H9 (cell line): ENCODE results near the gene SHANK3. TPM values are rescaled to one million over a fixed set of nuclear protein-coding genes. Genes with fewer than 3 reads are reported as not detected.
A peak's percentile ranks its signal among the peaks of the same experiment; 100 is the strongest.

Experiments used
- DNase-seq: peaks from one replicate; pipeline ENCODE4 v3.0.0-alpha.2; 2017
- H2AFZ ChIP-seq: one replicate; pipeline ENCODE4 v1.6.1; 2013; ENCODE audit warnings: mild to moderate bottlenecking, low read length, control low read depth, moderate library complexity
- H2AK5ac ChIP-seq: 2 replicates; pipeline ENCODE4 v1.6.1; 2013; ENCODE audit warnings: low read length, control low read depth, mixed read lengths; ENCODE audit not compliant: insufficient read length
- H2BK120ac ChIP-seq: one replicate; pipeline ENCODE4 v1.6.1; 2013; ENCODE audit warnings: low read depth, mild to moderate bottlenecking, low read length, control low read depth, inconsistent platforms; ENCODE audit not compliant: poor library complexity, severe bottlenecking
- H2BK12ac ChIP-seq: 2 replicates; pipeline ENCODE4 v1.6.1; 2013; ENCODE audit warnings: low read length, control low read depth, mixed read lengths, low read depth; ENCODE audit not compliant: insufficient read length
- H2BK15ac ChIP-seq: 2 replicates; pipeline ENCODE4 v1.6.1; 2013; ENCODE audit warnings: low read depth, low read length, control low read depth
- H2BK20ac ChIP-seq: one replicate; pipeline ENCODE4 v1.6.1; 2013; ENCODE audit warnings: low read depth, mild to moderate bottlenecking, low read length, control low read depth, inconsistent platforms; ENCODE audit not compliant: poor library complexity, severe bottlenecking
- H2BK5ac ChIP-seq: 2 replicates; pipeline ENCODE4 v1.6.1; 2013; ENCODE audit warnings: low read length, control low read depth, mixed read lengths; ENCODE audit not compliant: insufficient read length
- H3K14ac ChIP-seq: 2 replicates; pipeline ENCODE4 v1.6.1; 2013; ENCODE audit warnings: low read length, control low read depth; ENCODE audit not compliant: insufficient read depth
- H3K18ac ChIP-seq: 2 replicates; pipeline ENCODE4 v1.6.1; 2013; ENCODE audit warnings: low read depth, mild to moderate bottlenecking, mixed read lengths, low read length, control low read depth; ENCODE audit not compliant: insufficient read length
- H3K23ac ChIP-seq: 2 replicates; pipeline ENCODE4 v1.6.1; 2013; ENCODE audit warnings: low read length, control low read depth, mixed read lengths, low read depth; ENCODE audit not compliant: insufficient read length
- H3K23me2 ChIP-seq: 2 replicates; pipeline ENCODE4 v1.6.1; 2013; ENCODE audit warnings: low read depth, mild to moderate bottlenecking, mixed read lengths, low read length, control low read depth; ENCODE audit not compliant: insufficient read length, poor library complexity, severe bottlenecking
- H3K27ac ChIP-seq: 2 replicates; pipeline ENCODE4 v1.5.1; 2013; ENCODE audit warnings: low read length, control low read depth, mixed read lengths, low read depth; ENCODE audit not compliant: insufficient read length
- H3K27me3 ChIP-seq: 2 replicates; pipeline ENCODE4 v1.6.1; 2013; ENCODE audit warnings: low read length, control low read depth, inconsistent platforms; ENCODE audit not compliant: insufficient read depth
- H3K4ac ChIP-seq: 2 replicates; pipeline ENCODE4 v1.6.1; 2013; ENCODE audit warnings: low read depth, mild to moderate bottlenecking, control low read depth, inconsistent platforms, low read length, moderate library complexity
- H3K4me1 ChIP-seq: 2 replicates; pipeline ENCODE4 v1.6.1; 2013; ENCODE audit warnings: low read length, control low read depth, inconsistent platforms; ENCODE audit not compliant: insufficient read depth
- H3K4me2 ChIP-seq: 2 replicates; pipeline ENCODE4 v1.6.1; 2013; ENCODE audit warnings: low read length, control low read depth, mixed read lengths; ENCODE audit not compliant: insufficient read length, insufficient read depth
- H3K56ac ChIP-seq: 2 replicates; pipeline ENCODE4 v1.6.1; 2013; ENCODE audit warnings: low read depth, mild to moderate bottlenecking, mixed read lengths, low read length, control low read depth; ENCODE audit not compliant: insufficient read length
- H3K79me1 ChIP-seq: 2 replicates; pipeline ENCODE4 v1.6.1; 2013; ENCODE audit warnings: low read depth, mild to moderate bottlenecking, moderate library complexity, low read length, control low read depth, inconsistent platforms; ENCODE audit not compliant: insufficient read depth, poor library complexity, severe bottlenecking
- H3K79me2 ChIP-seq: 2 replicates; pipeline ENCODE4 v1.6.1; 2013; ENCODE audit warnings: low read length, control low read depth, inconsistent platforms; ENCODE audit not compliant: insufficient read depth
- H3K9ac ChIP-seq: 2 replicates; pipeline ENCODE4 v1.6.1; 2013; ENCODE audit warnings: low read length, control low read depth, mixed read lengths; ENCODE audit not compliant: insufficient read length; ENCODE audit errors: extremely low read depth
- H3K9me3 ChIP-seq: one replicate; pipeline ENCODE4 v1.6.1; 2013; ENCODE audit warnings: low read depth, low read length, inconsistent platforms; ENCODE audit not compliant: control insufficient read depth
- H3T11ph ChIP-seq: one replicate; pipeline ENCODE4 v1.6.1; 2013; ENCODE audit warnings: mild to moderate bottlenecking, low read length, control low read depth, inconsistent platforms
- H4K20me1 ChIP-seq: one replicate; pipeline ENCODE4 v1.6.1; 2013; ENCODE audit not compliant: control insufficient read depth, insufficient read length, insufficient read depth
- H4K5ac ChIP-seq: 2 replicates; pipeline ENCODE4 v1.6.1; 2013; ENCODE audit warnings: low read depth, mild to moderate bottlenecking, mixed read lengths, low read length, control low read depth; ENCODE audit not compliant: insufficient read length
- H4K8ac ChIP-seq: replicated peaks from 2 replicates; pipeline ENCODE4 v1.6.1; 2013; ENCODE audit warnings: low read length, control low read depth, mixed read lengths, low read depth; ENCODE audit not compliant: insufficient read length
- H4K91ac ChIP-seq: 2 replicates; pipeline ENCODE4 v1.6.1; 2013; ENCODE audit warnings: low read depth, mild to moderate bottlenecking, moderate library complexity, mixed read lengths, low read length, control low read depth; ENCODE audit not compliant: insufficient read length
- H3K27ac Mint-ChIP-seq, 3 experiments: 2 replicates in 2 of 3; 3 replicates in 1 of 3; pipeline ENCODE4 v1.8.0; 2020 to 2021; ENCODE audit warnings: mixed read lengths in 3 of 3, mild to moderate bottlenecking in 1 of 3, moderate library complexity in 1 of 3
- H3K27me3 Mint-ChIP-seq: 2 replicates; pipeline ENCODE4 v1.8.0; 2021; ENCODE audit warnings: low read depth, mild to moderate bottlenecking, moderate library complexity, mixed read lengths
- H3K36me3 Mint-ChIP-seq, 3 experiments: 2 replicates in 2 of 3; 3 replicates in 1 of 3; pipeline ENCODE4 v1.8.0; 2020 to 2021; ENCODE audit warnings: low read depth in 3 of 3, mixed read lengths in 3 of 3; ENCODE audit not compliant: insufficient read depth in 1 of 3
- H3K4me1 Mint-ChIP-seq, 2 experiments: 2 replicates each; pipeline ENCODE4 v1.8.0; 2020; ENCODE audit warnings: mixed read lengths in 2 of 2
- H3K4me3 Mint-ChIP-seq, 2 experiments: 2 replicates in 1 of 2; 3 replicates in 1 of 2; pipeline ENCODE4 v1.8.0; 2020 to 2021; ENCODE audit warnings: mild to moderate bottlenecking in 2 of 2, mixed read lengths in 2 of 2, moderate library complexity in 1 of 2
- H3K9me3 Mint-ChIP-seq, 2 experiments: 2 replicates in 1 of 2; 3 replicates in 1 of 2; pipeline ENCODE4 v1.8.0; 2020; ENCODE audit warnings: mild to moderate bottlenecking in 2 of 2, mixed read lengths in 2 of 2, moderate library complexity in 1 of 2
- CTCF ChIP-seq: fragments of 200-600 bp; sonication (generic); conservative IDR thresholded peaks from 3 replicates; pipeline ENCODE4 v1.8.0; 2021; ENCODE audit warnings: antibody characterized with exemption, mild to moderate bottlenecking
- WGBS: extraction: QIAGEN DNeasy Blood & Tissue Kit; methylation state at CpG from one replicate; pipeline ENCODE4 v1.1.7; 2013; ENCODE audit warnings: missing lambda C conversion rate, low lambda C conversion rate, mixed read lengths; ENCODE audit not compliant: insufficient read length; ENCODE audit errors: extremely low coverage; 5-methylcytosine and 5-hydroxymethylcytosine counted together
- total RNA-seq: library from RNA; stranded (reverse); gene quantifications from 2 replicates; pipeline ENCODE4 v1.2.1, GENCODE V29; 2021

The SHANK3 gene
- total RNA-seq, 1 experiment from 2014 or later: 8.7 TPM

- Histone ChIP-seq H4K5ac (no peak overlapping the region), H3K23ac (no peak overlapping the region), H3K9ac (no peak overlapping the region), H3K4ac (no peak overlapping the region), H2BK20ac (no peak overlapping the region), H3T11ph (no peak overlapping the region), H3K4me2 (peak overlapping the region; percentile 40), H2AFZ (no peak overlapping the region), H4K91ac (no peak overlapping the region), H3K56ac (no peak overlapping the region), H3K14ac (no peak overlapping the region), H2BK120ac (no peak overlapping the region), H3K79me2 (no peaks in the 10 kb centered on the region), H3K79me1 (no peaks in the 10 kb centered on the region), H3K27ac (no peak overlapping the region), H3K4me1 (no peaks in the 10 kb centered on the region), H4K8ac (no peak overlapping the region), H2AK5ac (no peak overlapping the region), H3K27me3 (peaks cover 5% of the 10 kb centered on the region; the same call in 1 of the 2 replicates), H4K20me1 (no peaks in the 10 kb centered on the region), H3K18ac (no peak overlapping the region), H3K23me2 (peaks cover 8% of the 10 kb centered on the region), H2BK12ac (no peak overlapping the region), H2BK15ac (no peak overlapping the region), H3K9me3 (no peaks in the 10 kb centered on the region), H2BK5ac (no peak overlapping the region)
- Mint-ChIP-seq H3K9me3 (no peaks in the 10 kb centered on the region), H3K36me3 (peaks cover 0 to 9% (median 4%) of the 10 kb centered on the region in 3 experiments; a peak in 4 of 7 replicates), H3K27ac (no peak overlapping the region), H3K4me1 (peaks cover 2 to 16% of the 10 kb centered on the region in 2 experiments), H3K4me3 (peak overlapping the region; percentile 58 to 80), H3K27me3 (peaks cover 56% of the 10 kb centered on the region)
- WGBS: no CpG with 5 or more reads among the region's 54 CpGs
- no peak for TF ChIP-seq CTCF
- DNase-seq: no peak
Observed at GRCh38 chr22:50697667-50698506, 25.3 kb downstream of the SHANK3 start.
